Neuron (in vitro differentiated cells): Measurements from ENCODE around the gene ASXL2.

Experiments
- H2AFZ ChIP-seq: one replicate; pipeline ENCODE4 v1.6.1; 2013; ENCODE audit warnings: low read depth, mild to moderate bottlenecking, inconsistent platforms, low read length, moderate library complexity
- H3K27me3 ChIP-seq: one replicate; pipeline ENCODE4 v1.6.1; 2013; ENCODE audit warnings: low read length; ENCODE audit not compliant: insufficient read depth
- H3K36me3 ChIP-seq: one replicate; pipeline ENCODE4 v1.6.1; 2013; ENCODE audit warnings: low read length; ENCODE audit not compliant: insufficient read depth
- H3K4me1 ChIP-seq: one replicate; pipeline ENCODE4 v1.6.1; 2013; ENCODE audit warnings: low read length; ENCODE audit not compliant: insufficient read depth
- H3K4me3 ChIP-seq: 2 replicates; pipeline ENCODE4 v1.5.1; 2013; ENCODE audit warnings: mild to moderate bottlenecking, low read length, moderate library complexity
- H3K9me3 ChIP-seq: one replicate; pipeline ENCODE4 v1.6.1; 2013; ENCODE audit warnings: low read length

The ASXL2 gene

GRCh38 chr2:25799301-25799700 lies 79.0 kb downstream of the ASXL2 start:
- Histone ChIP-seq H3K27me3 (no peaks in the 10 kb centered on the region), H3K9me3 (peaks cover 6% of the 10 kb centered on the region), H3K4me1 (peaks cover 7% of the 10 kb centered on the region), H3K36me3 (peaks cover 43% of the 10 kb centered on the region), H2AFZ (no peak overlapping the region), H3K4me3 (no peak overlapping the region)

GRCh38 chr2:25797620-25798488 lies 80.4 kb downstream of the ASXL2 start:
- H3K4me1 ChIP-seq = peaks cover 7% of the 10 kb centered on the region

GRCh38 chr2:25794544-25795276 lies 83.6 kb downstream of the ASXL2 start:
- peaks cover 28% of the 10 kb centered on the region for H3K36me3 ChIP-seq
- H3K9me3 ChIP-seq = no peaks in the 10 kb centered on the region
- no peak overlapping the region for H2AFZ ChIP-seq

More at GRCh38 chr2:25797620-25798488, 80.4 kb downstream of the ASXL2 start:
- H2AFZ ChIP-seq = no peak overlapping the region
- H3K4me3 ChIP-seq = no peak overlapping the region
- H3K9me3 ChIP-seq = no peaks in the 10 kb centered on the region
- no peaks in the 10 kb centered on the region for H3K27me3 ChIP-seq
- H3K36me3 ChIP-seq = peaks cover 28% of the 10 kb centered on the region

GRCh38 chr2:25790074-25790790 lies 88.1 kb downstream of the ASXL2 start:
- no peaks in the 10 kb centered on the region for H3K9me3 ChIP-seq
- no peak overlapping the region for H2AFZ ChIP-seq
- no peaks in the 10 kb centered on the region for H3K27me3 ChIP-seq
- H3K36me3 ChIP-seq = peaks cover 4% of the 10 kb centered on the region
- no peak overlapping the region for H3K4me3 ChIP-seq
- no peaks in the 10 kb centered on the region for H3K4me1 ChIP-seq

More at GRCh38 chr2:25794544-25795276, 83.6 kb downstream of the ASXL2 start:
- no peaks in the 10 kb centered on the region for H3K4me1 ChIP-seq
- H3K4me3 ChIP-seq = no peak overlapping the region
- no peaks in the 10 kb centered on the region for H3K27me3 ChIP-seq

- Histone ChIP-seq H3K4me1 (no peaks in the 10 kb centered on the region), H3K36me3 (peaks cover 4% of the 10 kb centered on the region), H3K4me3 (no peak overlapping the region), H3K9me3 (no peaks in the 10 kb centered on the region), H3K27me3 (no peaks in the 10 kb centered on the region), H2AFZ (no peak overlapping the region)
Observed at GRCh38 chr2:25788457-25788856, 89.8 kb downstream of the ASXL2 start.

GRCh38 chr2:25787020-25787419 lies 91.3 kb downstream of the ASXL2 start:
- Histone ChIP-seq H3K9me3 (no peaks in the 10 kb centered on the region), H3K36me3 (peaks cover 5% of the 10 kb centered on the region), H2AFZ (no peak overlapping the region), H3K4me3 (no peak overlapping the region), H3K4me1 (no peaks in the 10 kb centered on the region), H3K27me3 (no peaks in the 10 kb centered on the region)

GRCh38 chr2:25784404-25784803 lies 93.9 kb downstream of the ASXL2 start:
- H3K36me3 ChIP-seq = peaks cover 6% of the 10 kb centered on the region
- H3K4me3 ChIP-seq = no peak overlapping the region
- no peak overlapping the region for H2AFZ ChIP-seq
- no peaks in the 10 kb centered on the region for H3K27me3 ChIP-seq
- no peaks in the 10 kb centered on the region for H3K9me3 ChIP-seq
- no peaks in the 10 kb centered on the region for H3K4me1 ChIP-seq

GRCh38 chr2:25777077-25777476 lies 101.2 kb downstream of the ASXL2 start:
- no peak overlapping the region for H2AFZ ChIP-seq

GRCh38 chr2:25772078-25772477 lies 106.2 kb downstream of the ASXL2 start:
- H3K36me3 ChIP-seq = peaks cover 35% of the 10 kb centered on the region
- no peaks in the 10 kb centered on the region for H3K27me3 ChIP-seq
- no peaks in the 10 kb centered on the region for H3K4me1 ChIP-seq
- no peak overlapping the region for H2AFZ ChIP-seq
- peaks cover 1% of the 10 kb centered on the region for H3K9me3 ChIP-seq
- H3K4me3 ChIP-seq = no peak overlapping the region

More at GRCh38 chr2:25777077-25777476, 101.2 kb downstream of the ASXL2 start:
- H3K27me3 ChIP-seq = no peaks in the 10 kb centered on the region
- no peak overlapping the region for H3K4me3 ChIP-seq
- H3K36me3 ChIP-seq = peaks cover 5% of the 10 kb centered on the region
- peaks cover 3% of the 10 kb centered on the region for H3K9me3 ChIP-seq
- no peaks in the 10 kb centered on the region for H3K4me1 ChIP-seq

- peaks cover 24% of the 10 kb centered on the region for H3K36me3 ChIP-seq
- no peak overlapping the region for H3K4me3 ChIP-seq
- H3K27me3 ChIP-seq = no peaks in the 10 kb centered on the region
- H2AFZ ChIP-seq = no peak overlapping the region
- no peaks in the 10 kb centered on the region for H3K9me3 ChIP-seq
- no peaks in the 10 kb centered on the region for H3K4me1 ChIP-seq
Observed at GRCh38 chr2:25763575-25763974, 114.7 kb downstream of the ASXL2 start.

- H3K27me3 ChIP-seq = no peaks in the 10 kb centered on the region
- H3K36me3 ChIP-seq = peaks cover 19% of the 10 kb centered on the region
- no peak overlapping the region for H2AFZ ChIP-seq
- no peak overlapping the region for H3K4me3 ChIP-seq
- H3K9me3 ChIP-seq = no peaks in the 10 kb centered on the region
- H3K4me1 ChIP-seq = no peaks in the 10 kb centered on the region
Observed at GRCh38 chr2:25760297-25760696, 118.0 kb downstream of the ASXL2 start.

- H3K36me3 ChIP-seq = peaks cover 31% of the 10 kb centered on the region
- no peak overlapping the region for H3K4me3 ChIP-seq
- H2AFZ ChIP-seq = no peak overlapping the region
- no peaks in the 10 kb centered on the region for H3K9me3 ChIP-seq
- H3K27me3 ChIP-seq = no peaks in the 10 kb centered on the region
- no peaks in the 10 kb centered on the region for H3K4me1 ChIP-seq
Observed at GRCh38 chr2:25758348-25758747, 119.9 kb downstream of the ASXL2 start.

GRCh38 chr2:25757906-25758305 lies 120.4 kb downstream of the ASXL2 start:
- H3K27me3 ChIP-seq = no peaks in the 10 kb centered on the region
- peaks cover 31% of the 10 kb centered on the region for H3K36me3 ChIP-seq
- H2AFZ ChIP-seq = no peak overlapping the region

More at GRCh38 chr2:25757906-25758305, 120.4 kb downstream of the ASXL2 start:
- H3K9me3 ChIP-seq = no peaks in the 10 kb centered on the region
- no peak overlapping the region for H3K4me3 ChIP-seq
- H3K4me1 ChIP-seq = no peaks in the 10 kb centered on the region
